22Rv1 (cell line): Measurements from ENCODE around the gene MYMX.

Source experiments
- H3K27ac ChIP-seq: fragments of 450-650 bp; 2 replicates; pipeline ENCODE4 v1.5.1; 2017
- CTCF ChIP-seq: fragments of 450-650 bp; IDR thresholded peaks from 2 replicates; pipeline ENCODE4 v1.5.1; 2017; ENCODE audit warnings: mild to moderate bottlenecking
- ZFX ChIP-seq: fragments of 450-650 bp; IDR thresholded peaks from 2 replicates; pipeline ENCODE4 v1.6.1; 2017; ENCODE audit warnings: antibody characterized with exemption, borderline replicate concordance

Gene MYMX

GRCh38 chr6:44265007-44265721 is 48.4 kb downstream of the MYMX start, which contains the start of gene NFKBIE:
Gene NFKBIE (minus strand): TSS chr6:44265551. CDS start chr6:44265346, 205 bp downstream.
- H3K27ac ChIP-seq: peak within 1 kb of the TSS; percentile 64
- no peak for TF ChIP-seq ZFX
- TF ChIP-seq CTCF: peak; percentile 29

GRCh38 chr6:44265722-44266233 is 49.1 kb downstream of the MYMX start:
- TF ChIP-seq ZFX: no peak
- peak overlapping the region; percentile 64 for H3K27ac ChIP-seq

- H3K27ac ChIP-seq: no peak overlapping the region
- TF ChIP-seq ZFX: no peak
- no peak for TF ChIP-seq CTCF
These were observed 49.6 kb downstream of the MYMX start for GRCh38 chr6:44266347-44266746.

GRCh38 chr6:44267252-44267651 is 50.5 kb downstream of the MYMX start:
- TF ChIP-seq CTCF: no peak
- TF ChIP-seq ZFX: no peak

More at GRCh38 chr6:44267252-44267651, 50.5 kb downstream of the MYMX start:
- no peak overlapping the region for H3K27ac ChIP-seq
